Middle frontal gyrus (tissue), 1 donor: ENCODE measurements around the gene SUFU.
"Not testable (repeated sequence)": the region's sequence is repeated elsewhere in the genome, so short reads cannot be mapped to it uniquely, and the experiment has no call there.

Source experiments
- DNase-seq: peaks from one replicate; pipeline ENCODE4 v3.0.0-alpha.2; 2015; ENCODE audit warnings: low spot score; ENCODE audit errors: extremely low spot score

Gene SUFU

GRCh38 chr10:102511583-102512274, 8.0 kb downstream of the SUFU start:
- DNase-seq, result no peak

GRCh38 chr10:102514487-102515311, 10.9 kb downstream of the SUFU start:
- DNase-seq, result no peak

GRCh38 chr10:102515724-102516123, 12.0 kb downstream of the SUFU start:
- no peak for DNase-seq

- DNase-seq, result no peak
These were observed 13.8 kb downstream of the SUFU start for GRCh38 chr10:102517553-102517952.

- DNase-seq, result no peak
These were observed 15.6 kb downstream of the SUFU start for GRCh38 chr10:102519246-102519825.

- DNase-seq, result no peak
These were observed 19.1 kb downstream of the SUFU start for GRCh38 chr10:102522874-102523249.

- no peak for DNase-seq
These were observed 19.7 kb downstream of the SUFU start for GRCh38 chr10:102523250-102524029.

- no peak for DNase-seq
These were observed 21.0 kb downstream of the SUFU start for GRCh38 chr10:102524746-102525145.

- no peak for DNase-seq
These were observed 23.8 kb downstream of the SUFU start for GRCh38 chr10:102527546-102527945.

- DNase-seq, result no peak
These were observed 30.6 kb downstream of the SUFU start for GRCh38 chr10:102534333-102534732.

GRCh38 chr10:102534966-102535365, 31.2 kb downstream of the SUFU start:
- DNase-seq, result not testable (repeated sequence)

- no peak for DNase-seq
These were observed 31.8 kb downstream of the SUFU start for GRCh38 chr10:102535481-102536147.

- DNase-seq, result no peak
These were observed 33.6 kb downstream of the SUFU start for GRCh38 chr10:102537367-102537766.

- no peak for DNase-seq
These were observed 34.2 kb downstream of the SUFU start for GRCh38 chr10:102537948-102538347.

GRCh38 chr10:102538811-102539210, 35.0 kb downstream of the SUFU start:
- no peak for DNase-seq

- DNase-seq, result no peak
These were observed 36.3 kb downstream of the SUFU start for GRCh38 chr10:102540023-102540422.

- DNase-seq, result no peak
These were observed 39.1 kb downstream of the SUFU start for GRCh38 chr10:102542800-102543418.

- no peak for DNase-seq
These were observed 41.6 kb downstream of the SUFU start for GRCh38 chr10:102545265-102545871.

GRCh38 chr10:102545997-102546396, 42.2 kb downstream of the SUFU start:
- peak; percentile 28 for DNase-seq
